NCI-H460 (cell line): ENCODE measurements around the gene OPN4. TPM values are rescaled to one million over a fixed set of nuclear protein-coding genes. Genes with fewer than 3 reads are reported as not detected.

ENCODE experiments used
- DNase-seq: peaks from one replicate; pipeline ENCODE4 v3.0.0-alpha.2; 2016; ENCODE audit warnings: low read depth; ENCODE audit errors: extremely low read depth
- total RNA-seq: library from RNA; depleted of rRNA; stranded (reverse); fragments of >200 nt; shearing (Covaris generic); gene quantifications from 2 replicates; pipeline ENCODE4 v1.2.3, GENCODE V29; 2014; rRNA removed

OPN4 gene
- total RNA-seq, 1 experiment from 2014 or later = not detected

GRCh38 chr10:86715156-86715795 is 60.9 kb downstream of the OPN4 start:
- DNase-seq = no peak

GRCh38 chr10:86715836-86716235 is 61.5 kb downstream of the OPN4 start:
- DNase-seq = no peak

Other genes with a start within 250 kb of the OPN4 start
- 47.3 and 48.1 TPM in 2 replicates for gene WAPL, start 132.8 kb upstream of the OPN4 start, total RNA-seq
- 0.15 and 0.17 TPM in 2 replicates for gene LDB3, start 14.0 kb downstream of the OPN4 start, total RNA-seq
- 28.6 and 31.6 TPM in 2 replicates for gene BMPR1A, start 102.1 kb downstream of the OPN4 start, total RNA-seq